SJCRH30 (cell line): Measurements from ENCODE around the gene THSD7B. TPM values are rescaled to one million over a fixed set of nuclear protein-coding genes. Genes with fewer than 3 reads are reported as not detected.
"Not testable (repeated sequence)": the region's sequence is repeated elsewhere in the genome, so short reads cannot be mapped to it uniquely, and the experiment has no call there.

Source experiments
- DNase-seq, 2 experiments: peaks; one replicate each; pipeline ENCODE4 v3.0.0-alpha.2; 2015 to 2020
- H3K27ac ChIP-seq: fragments of 250-450 bp; sonication (Bioruptor Pico); 2 replicates; pipeline ENCODE4 v1.5.1; 2020; ENCODE audit warnings: mild to moderate bottlenecking, moderate library complexity
- H3K27me3 ChIP-seq: fragments of 250-450 bp; sonication (Bioruptor Pico); 2 replicates; pipeline ENCODE4 v1.5.1; 2020; ENCODE audit warnings: mild to moderate bottlenecking, moderate library complexity
- H3K36me3 ChIP-seq: fragments of 250-450 bp; sonication (Bioruptor Pico); 2 replicates; pipeline ENCODE4 v1.5.1; 2020; ENCODE audit warnings: mild to moderate bottlenecking, moderate library complexity
- H3K4me1 ChIP-seq: fragments of 250-450 bp; sonication (Bioruptor Pico); 2 replicates; pipeline ENCODE4 v1.5.1; 2020; ENCODE audit warnings: mild to moderate bottlenecking, moderate library complexity
- H3K4me3 ChIP-seq: fragments of 250-450 bp; sonication (Bioruptor Pico); 2 replicates; pipeline ENCODE4 v1.5.1; 2020; ENCODE audit warnings: mild to moderate bottlenecking, moderate library complexity
- H3K9me3 ChIP-seq: fragments of 250-450 bp; sonication (Bioruptor Pico); replicated peaks from 2 replicates; pipeline ENCODE4 v1.5.1; 2020; ENCODE audit warnings: mild to moderate bottlenecking, moderate library complexity
- total RNA-seq: library from RNA; depleted of rRNA; stranded (reverse); fragments of >200 nt; shearing (Covaris generic); gene quantifications from 2 replicates; pipeline ENCODE4 v1.2.3, GENCODE V29; 2014

THSD7B gene
- total RNA-seq, 1 experiment from 2014 or later: 0.18 TPM

- H3K9me3 ChIP-seq: no peaks in the 10 kb centered on the region
- no peaks in the 10 kb centered on the region for H3K27me3 ChIP-seq
Measured at GRCh38 chr2:137525641-137526190, 760.4 kb downstream of the THSD7B start.

GRCh38 chr2:137535897-137536296, 770.6 kb downstream of the THSD7B start:
- Histone ChIP-seq H3K4me1 (no peaks in the 10 kb centered on the region), H3K36me3 (no peaks in the 10 kb centered on the region), H3K27me3 (peaks cover 5% of the 10 kb centered on the region; the same call in 1 of the 2 replicates), H3K9me3 (no peaks in the 10 kb centered on the region), H3K27ac (no peak overlapping the region), H3K4me3 (no peak overlapping the region)
- no peak for DNase-seq

More at GRCh38 chr2:137525641-137526190, 760.4 kb downstream of the THSD7B start:
- Histone ChIP-seq H3K36me3 (no peaks in the 10 kb centered on the region), H3K27ac (no peak overlapping the region), H3K4me1 (no peaks in the 10 kb centered on the region), H3K4me3 (no peak overlapping the region)
- no peak for DNase-seq

GRCh38 chr2:137539336-137539735, 774.0 kb downstream of the THSD7B start:
- Histone ChIP-seq H3K4me3 (no peak overlapping the region), H3K36me3 (no peaks in the 10 kb centered on the region), H3K27me3 (peaks cover 5% of the 10 kb centered on the region; the same call in 1 of the 2 replicates), H3K4me1 (no peaks in the 10 kb centered on the region), H3K9me3 (no peaks in the 10 kb centered on the region), H3K27ac (no peak overlapping the region)
- DNase-seq: no peak

- H3K9me3 ChIP-seq: no peaks in the 10 kb centered on the region
- no peak overlapping the region for H3K4me3 ChIP-seq
- no peak for DNase-seq
- H3K27ac ChIP-seq: no peak overlapping the region
- no peaks in the 10 kb centered on the region for H3K36me3 ChIP-seq
- H3K27me3 ChIP-seq: 0 out of 2 replicates have a peak, but pooled peaks cover 4% of the 10 kb centered on the region
- no peaks in the 10 kb centered on the region for H3K4me1 ChIP-seq
Measured at GRCh38 chr2:137547842-137548241, 782.5 kb downstream of the THSD7B start.

- H3K27me3 ChIP-seq: no peaks in the 10 kb centered on the region
- H3K4me1 ChIP-seq: no peaks in the 10 kb centered on the region
- H3K9me3 ChIP-seq: no peaks in the 10 kb centered on the region
- H3K36me3 ChIP-seq: no peaks in the 10 kb centered on the region
- H3K27ac ChIP-seq: no peak overlapping the region
- H3K4me3 ChIP-seq: no peak overlapping the region
- DNase-seq: no peak
Measured at GRCh38 chr2:137566387-137566786, 801.0 kb downstream of the THSD7B start.

GRCh38 chr2:137570484-137570883, 805.1 kb downstream of the THSD7B start:
- no peaks in the 10 kb centered on the region for H3K4me1 ChIP-seq
- no peaks in the 10 kb centered on the region for H3K36me3 ChIP-seq
- no peaks in the 10 kb centered on the region for H3K27me3 ChIP-seq
- DNase-seq: no peak
- H3K4me3 ChIP-seq: no peak overlapping the region
- H3K27ac ChIP-seq: no peak overlapping the region
- H3K9me3 ChIP-seq: no peaks in the 10 kb centered on the region

- DNase-seq: not testable (repeated sequence)
Measured at GRCh38 chr2:137587834-137588233, 822.5 kb downstream of the THSD7B start.

GRCh38 chr2:137588578-137588977, 823.2 kb downstream of the THSD7B start:
- not testable (repeated sequence) for H3K27ac ChIP-seq, H3K4me3 ChIP-seq, H3K9me3 ChIP-seq, DNase-seq, H3K36me3 ChIP-seq, H3K27me3 ChIP-seq, H3K4me1 ChIP-seq

More at GRCh38 chr2:137587834-137588233, 822.5 kb downstream of the THSD7B start:
- H3K4me3 ChIP-seq, H3K9me3 ChIP-seq, H3K27me3 ChIP-seq, H3K36me3 ChIP-seq, H3K4me1 ChIP-seq, H3K27ac ChIP-seq: not testable (repeated sequence)

GRCh38 chr2:137590102-137590501, 824.8 kb downstream of the THSD7B start:
- H3K27me3 ChIP-seq: no peaks in the 10 kb centered on the region
- H3K27ac ChIP-seq: no peak overlapping the region
- no peaks in the 10 kb centered on the region for H3K36me3 ChIP-seq
- no peaks in the 10 kb centered on the region for H3K9me3 ChIP-seq
- DNase-seq: no peak
- no peak overlapping the region for H3K4me3 ChIP-seq
- no peaks in the 10 kb centered on the region for H3K4me1 ChIP-seq

GRCh38 chr2:137607722-137608318, 842.5 kb downstream of the THSD7B start:
- H3K36me3 ChIP-seq: no peaks in the 10 kb centered on the region
- no peak overlapping the region for H3K4me3 ChIP-seq

GRCh38 chr2:137638932-137639331, 873.6 kb downstream of the THSD7B start:
- Histone ChIP-seq H3K36me3 (no peaks in the 10 kb centered on the region), H3K4me3 (no peak overlapping the region), H3K9me3 (no peaks in the 10 kb centered on the region), H3K27me3 (0 out of 2 replicates have a peak, but pooled peaks cover 7% of the 10 kb centered on the region), H3K27ac (no peak overlapping the region), H3K4me1 (no peaks in the 10 kb centered on the region)
- peak in 1 of 2 experiments; percentile 3 for DNase-seq

More at GRCh38 chr2:137607722-137608318, 842.5 kb downstream of the THSD7B start:
- H3K27ac ChIP-seq: no peak overlapping the region
- no peaks in the 10 kb centered on the region for H3K4me1 ChIP-seq
- H3K27me3 ChIP-seq: no peaks in the 10 kb centered on the region
- no peaks in the 10 kb centered on the region for H3K9me3 ChIP-seq
- DNase-seq: no peak

GRCh38 chr2:137644731-137645130, 879.4 kb downstream of the THSD7B start:
- DNase-seq: no peak
- H3K27me3 ChIP-seq: no peaks in the 10 kb centered on the region
- no peaks in the 10 kb centered on the region for H3K4me1 ChIP-seq
- no peak overlapping the region for H3K27ac ChIP-seq
- no peak overlapping the region for H3K4me3 ChIP-seq
- no peaks in the 10 kb centered on the region for H3K36me3 ChIP-seq
- no peaks in the 10 kb centered on the region for H3K9me3 ChIP-seq

- Histone ChIP-seq H3K36me3 (no peaks in the 10 kb centered on the region), H3K4me1 (no peaks in the 10 kb centered on the region), H3K27me3 (peaks cover 7% of the 10 kb centered on the region; the same call in 1 of the 2 replicates), H3K4me3 (no peak overlapping the region), H3K27ac (no peak overlapping the region), H3K9me3 (no peaks in the 10 kb centered on the region)
- no peak for DNase-seq
Measured at GRCh38 chr2:137654046-137654445, 888.7 kb downstream of the THSD7B start.

- Histone ChIP-seq H3K36me3 (no peaks in the 10 kb centered on the region), H3K4me1 (no peaks in the 10 kb centered on the region), H3K27ac (no peak overlapping the region), H3K4me3 (no peak overlapping the region), H3K9me3 (no peaks in the 10 kb centered on the region), H3K27me3 (peaks cover 7% of the 10 kb centered on the region; the same call in 1 of the 2 replicates)
- DNase-seq: no peak
Measured at GRCh38 chr2:137655814-137656213, 890.5 kb downstream of the THSD7B start.

- peaks cover 7% of the 10 kb centered on the region; the same call in 1 of the 2 replicates for H3K27me3 ChIP-seq
- H3K27ac ChIP-seq: no peak overlapping the region
- no peaks in the 10 kb centered on the region for H3K4me1 ChIP-seq
- no peak for DNase-seq
- H3K36me3 ChIP-seq: no peaks in the 10 kb centered on the region
- H3K4me3 ChIP-seq: no peak overlapping the region
- no peaks in the 10 kb centered on the region for H3K9me3 ChIP-seq
Measured at GRCh38 chr2:137658433-137658832, 893.1 kb downstream of the THSD7B start.

GRCh38 chr2:137659616-137660015, 894.3 kb downstream of the THSD7B start:
- Histone ChIP-seq H3K4me3 (no peak overlapping the region), H3K27ac (no peak overlapping the region), H3K4me1 (no peaks in the 10 kb centered on the region), H3K36me3 (no peaks in the 10 kb centered on the region), H3K9me3 (no peaks in the 10 kb centered on the region), H3K27me3 (peaks cover 7% of the 10 kb centered on the region; the same call in 1 of the 2 replicates)
- no peak for DNase-seq
